Measurements from ENCODE around the gene C19orf73. TPM values are rescaled to one million over a fixed set of nuclear protein-coding genes. Genes with fewer than 3 reads are reported as not detected.

Gene C19orf73
- total RNA-seq, 1 donor from 2014 or later: 4.6 TPM

- no peak for TF ChIP-seq CTCF (IDR thresholded peaks at IDR 0.05; ENCODE audit: insufficient read depth, low read length, poor library complexity, severe bottlenecking)
- peaks cover 3% of the 10 kb centered on the region for H3K36me3 ChIP-seq (ENCODE audit: control insufficient read depth, insufficient read depth, low read length)
- H3K4me3 ChIP-seq (ENCODE audit: low read depth, low read length): no peak overlapping the region
- H3K27me3 ChIP-seq (ENCODE audit: control insufficient read depth, insufficient read depth, low read length): no peaks in the 10 kb centered on the region
- DNase-seq (ENCODE audit: low read depth): no peak
These were observed 26.3 kb downstream of the C19orf73 start for GRCh38 chr19:49092686-49093085.

DNA sequence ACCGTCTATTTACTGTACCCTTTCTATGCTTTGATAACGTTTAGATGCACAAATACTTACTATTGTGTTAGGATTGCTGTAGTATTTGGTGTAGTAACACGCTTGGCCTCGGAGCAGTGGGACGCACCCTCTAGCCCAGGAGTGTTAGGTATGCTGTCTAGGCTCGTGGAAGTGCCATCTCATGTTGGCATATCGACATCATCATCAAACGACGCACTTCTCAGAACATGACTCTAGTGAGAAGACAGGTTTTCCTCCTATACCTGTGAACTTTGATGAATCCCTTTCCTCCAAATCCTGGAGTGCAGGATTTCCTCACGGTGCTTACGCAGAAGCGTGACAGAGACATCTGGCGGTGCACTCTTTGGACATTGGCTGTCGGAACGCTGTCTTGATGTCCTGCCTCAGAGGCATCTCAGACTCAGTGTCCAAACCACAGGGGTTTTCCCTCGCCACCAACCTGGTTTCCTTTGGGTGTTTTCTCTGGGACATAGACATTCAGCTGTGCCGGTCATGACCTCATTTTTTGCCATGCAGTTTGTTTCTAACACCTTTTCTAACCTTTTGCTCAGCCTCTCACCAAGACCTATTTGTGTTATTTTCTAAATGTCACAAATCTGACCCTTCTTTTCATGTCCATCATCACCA, 27.4 kb downstream of the C19orf73 start:
- TF ChIP-seq CTCF (IDR thresholded peaks at IDR 0.05; ENCODE audit: insufficient read depth, low read length, poor library complexity, severe bottlenecking): no peak
- DNase-seq (ENCODE audit: low read depth): no peak
- Histone ChIP-seq H3K4me3 (ENCODE audit: low read depth, low read length) (no peak overlapping the region), H3K27me3 (ENCODE audit: control insufficient read depth, insufficient read depth, low read length) (no peaks in the 10 kb centered on the region), H3K36me3 (ENCODE audit: control insufficient read depth, insufficient read depth, low read length) (peaks cover 4% of the 10 kb centered on the region)

DNA sequence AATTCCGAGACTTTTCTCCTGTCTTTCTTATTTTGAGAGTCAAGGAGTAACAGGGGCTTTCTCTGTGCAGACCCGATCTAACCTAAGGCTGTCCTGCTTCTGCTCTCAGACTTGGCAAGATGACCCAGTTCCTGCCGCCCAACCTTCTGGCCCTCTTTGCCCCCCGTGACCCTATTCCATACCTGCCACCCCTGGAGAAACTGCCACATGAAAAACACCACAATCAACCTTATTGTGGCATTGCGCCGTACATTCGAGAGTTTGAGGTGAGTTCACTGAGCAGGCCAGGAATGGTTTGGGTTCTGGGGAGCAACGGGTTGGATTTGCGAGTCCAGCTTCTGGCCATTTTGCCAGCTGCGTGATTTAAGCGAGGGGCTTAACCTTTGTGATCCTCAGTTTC, 32.6 kb downstream of the C19orf73 start:
- H3K4me3 ChIP-seq (ENCODE audit: low read depth, low read length): peak overlapping the region; percentile 98
- TF ChIP-seq CTCF (IDR thresholded peaks at IDR 0.05; ENCODE audit: insufficient read depth, low read length, poor library complexity, severe bottlenecking): no peak
- no peaks in the 10 kb centered on the region for H3K27me3 ChIP-seq (ENCODE audit: control insufficient read depth, insufficient read depth, low read length)
- DNase-seq (ENCODE audit: low read depth): no peak
- H3K36me3 ChIP-seq (ENCODE audit: control insufficient read depth, insufficient read depth, low read length): peaks cover 2% of the 10 kb centered on the region

GRCh38 chr19:49085868-49086232, 33.1 kb downstream of the C19orf73 start:
- DNase-seq (ENCODE audit: low read depth): no peak
- no peak for TF ChIP-seq CTCF (IDR thresholded peaks at IDR 0.05; ENCODE audit: insufficient read depth, low read length, poor library complexity, severe bottlenecking)
- no peaks in the 10 kb centered on the region for H3K27me3 ChIP-seq (ENCODE audit: control insufficient read depth, insufficient read depth, low read length)
- H3K4me3 ChIP-seq (ENCODE audit: low read depth, low read length): peak overlapping the region; percentile 98
- peaks cover 2% of the 10 kb centered on the region for H3K36me3 ChIP-seq (ENCODE audit: control insufficient read depth, insufficient read depth, low read length)

DNA sequence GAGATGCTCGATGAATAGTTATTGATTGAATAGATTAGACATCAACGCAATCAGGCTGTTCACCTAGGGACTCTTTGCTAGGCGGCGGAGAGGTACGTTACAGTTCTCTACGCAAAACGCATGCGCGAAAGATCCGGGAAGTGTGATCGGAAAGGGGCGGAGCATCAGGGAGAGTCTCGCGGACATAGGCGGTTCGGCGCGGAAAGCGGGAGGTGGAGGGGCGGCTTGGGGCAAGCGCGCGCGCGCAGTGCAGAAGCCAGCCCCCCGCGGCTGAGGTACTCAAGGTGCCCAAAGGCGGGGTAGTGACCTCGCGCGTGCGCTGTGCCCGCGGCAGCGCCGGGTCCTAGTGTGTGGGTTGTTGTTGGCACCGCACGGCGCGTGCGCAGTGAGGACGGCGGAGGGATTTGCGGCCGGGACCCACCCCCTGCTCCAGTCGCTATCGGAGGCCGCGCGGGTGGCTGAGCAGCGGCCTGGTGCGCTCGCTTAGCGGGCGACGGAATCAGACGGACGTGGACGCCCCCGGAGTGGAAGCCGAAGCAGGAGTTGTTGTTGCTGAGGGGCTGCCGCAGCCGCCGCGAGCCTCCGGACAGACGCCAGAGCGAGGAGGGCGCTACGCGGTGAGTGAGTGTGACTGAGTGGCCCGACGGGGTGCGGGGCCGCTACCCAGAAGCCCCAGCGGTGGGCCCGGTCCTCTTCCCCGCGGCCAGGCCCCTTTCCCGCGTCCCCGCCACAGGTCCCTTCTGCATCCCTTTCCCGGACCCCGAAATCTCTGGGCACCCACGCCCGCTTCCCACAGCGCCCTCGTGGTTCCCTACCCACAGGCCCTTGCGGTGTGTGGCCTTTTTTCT, 33.7 kb downstream of the C19orf73 start, which contains the start of gene SNRNP70:
Gene SNRNP70, plus strand, starts transcription at position 432 of the 848 bp plus-strand sequence. CDS start 964 bp downstream, outside the sequence.
- H3K27me3 ChIP-seq (ENCODE audit: control insufficient read depth, insufficient read depth, low read length): no peaks in the 10 kb centered on the region
- DNase-seq (ENCODE audit: low read depth): peak; percentile 91
- no peak for TF ChIP-seq CTCF (IDR thresholded peaks at IDR 0.05; ENCODE audit: insufficient read depth, low read length, poor library complexity, severe bottlenecking)
- peak within 1 kb of the TSS; percentile 98 for H3K4me3 ChIP-seq (ENCODE audit: low read depth, low read length)
- peaks cover 2% of the 10 kb centered on the region for H3K36me3 ChIP-seq (ENCODE audit: control insufficient read depth, insufficient read depth, low read length)

All from kidney epithelial cell (primary cell).